Astrocyte (in vitro differentiated cells and primary cell): ENCODE measurements around the gene KNOP1. TPM values are rescaled to one million over a fixed set of nuclear protein-coding genes. Genes with fewer than 3 reads are reported as not detected.

ENCODE experiments used
- DNase-seq: peaks from one replicate; pipeline ENCODE4 v3.0.0-alpha.2; 2010; ENCODE audit warnings: low read depth
- FAIRE-seq: peaks from 2 replicates; lab custom pipeline; 2011; peaks lifted over from hg19 to GRCh38; lab: Jason Lieb, UNC
- H2AFZ ChIP-seq: 2 replicates; pipeline ENCODE4 v1.6.0; 2012; ENCODE audit warnings: low read depth, low read length, inconsistent platforms
- H3K27ac ChIP-seq: 2 replicates; pipeline ENCODE4 v1.5.1; 2011; ENCODE audit warnings: low read depth, low read length, inconsistent platforms
- H3K27me3 ChIP-seq: 2 replicates; pipeline ENCODE4 v1.6.0; 2011; ENCODE audit warnings: low read length, inconsistent platforms; ENCODE audit not compliant: insufficient read depth
- H3K36me3 ChIP-seq: 2 replicates; pipeline ENCODE4 v1.5.1; 2011; ENCODE audit warnings: low read length, inconsistent platforms; ENCODE audit not compliant: insufficient read depth
- H3K4me1 ChIP-seq: 2 replicates; pipeline ENCODE4 v1.5.1; 2011; ENCODE audit warnings: low read length, inconsistent platforms; ENCODE audit not compliant: insufficient read depth
- H3K4me2 ChIP-seq: 2 replicates; pipeline ENCODE4 v1.6.0; 2012; ENCODE audit warnings: low read length, inconsistent platforms
- H3K4me3 ChIP-seq: 2 replicates; pipeline ENCODE4 v1.5.1; 2011; ENCODE audit warnings: low read depth, mild to moderate bottlenecking, low read length, inconsistent platforms; ENCODE audit not compliant: insufficient read depth
- H3K79me2 ChIP-seq: 2 replicates; pipeline ENCODE4 v1.6.0; 2012; ENCODE audit warnings: mild to moderate bottlenecking, low read length, inconsistent platforms; ENCODE audit not compliant: insufficient read depth
- H3K9ac ChIP-seq: 2 replicates; pipeline ENCODE4 v1.6.0; 2012; ENCODE audit warnings: mild to moderate bottlenecking, low read length, inconsistent platforms
- H3K9me3 ChIP-seq: 2 replicates; pipeline ENCODE4 v1.5.1; 2012; ENCODE audit warnings: low read depth, mild to moderate bottlenecking, low read length, inconsistent platforms; ENCODE audit not compliant: insufficient read depth
- H4K20me1 ChIP-seq: 2 replicates; pipeline ENCODE4 v1.6.0; 2012; ENCODE audit warnings: low read length, inconsistent platforms; ENCODE audit not compliant: insufficient read depth
- H3K27ac Mint-ChIP-seq: one replicate; pipeline ENCODE4 v1.8.0; 2021; ENCODE audit warnings: mild to moderate bottlenecking, mixed read lengths; ENCODE audit not compliant: unreplicated experiment
- H3K27me3 Mint-ChIP-seq: one replicate; pipeline ENCODE4 v1.8.0; 2021; ENCODE audit warnings: low read depth, mixed read lengths; ENCODE audit not compliant: unreplicated experiment
- H3K36me3 Mint-ChIP-seq: one replicate; pipeline ENCODE4 v1.8.0; 2021; ENCODE audit warnings: low read depth, mixed read lengths; ENCODE audit not compliant: unreplicated experiment
- H3K4me1 Mint-ChIP-seq: one replicate; pipeline ENCODE4 v1.8.0; 2021; ENCODE audit warnings: low read depth, mixed read lengths; ENCODE audit not compliant: unreplicated experiment
- H3K4me3 Mint-ChIP-seq: one replicate; pipeline ENCODE4 v1.8.0; 2021; ENCODE audit warnings: mild to moderate bottlenecking, moderate library complexity, mixed read lengths; ENCODE audit not compliant: unreplicated experiment
- H3K9me3 Mint-ChIP-seq: one replicate; pipeline ENCODE4 v1.8.0; 2021; ENCODE audit warnings: mild to moderate bottlenecking, mixed read lengths; ENCODE audit not compliant: unreplicated experiment
- CTCF ChIP-seq: IDR thresholded peaks from 2 replicates; pipeline ENCODE4 v1.5.1; 2011; ENCODE audit warnings: low read depth, mild to moderate bottlenecking, inconsistent platforms, low read length, moderate library complexity; ENCODE audit not compliant: insufficient read depth
- EZH2 ChIP-seq: IDR thresholded peaks from 2 replicates; pipeline ENCODE4 v1.6.1; 2012; ENCODE audit warnings: mild to moderate bottlenecking, low read length, inconsistent platforms; ENCODE audit not compliant: insufficient read depth
- total RNA-seq: library from RNA; stranded (reverse); gene quantifications from 2 replicates; pipeline ENCODE4 v1.2.1, GENCODE V29; 2021

Gene KNOP1
- total RNA-seq, 1 donor from 2014 or later = 22.9 TPM

DNA sequence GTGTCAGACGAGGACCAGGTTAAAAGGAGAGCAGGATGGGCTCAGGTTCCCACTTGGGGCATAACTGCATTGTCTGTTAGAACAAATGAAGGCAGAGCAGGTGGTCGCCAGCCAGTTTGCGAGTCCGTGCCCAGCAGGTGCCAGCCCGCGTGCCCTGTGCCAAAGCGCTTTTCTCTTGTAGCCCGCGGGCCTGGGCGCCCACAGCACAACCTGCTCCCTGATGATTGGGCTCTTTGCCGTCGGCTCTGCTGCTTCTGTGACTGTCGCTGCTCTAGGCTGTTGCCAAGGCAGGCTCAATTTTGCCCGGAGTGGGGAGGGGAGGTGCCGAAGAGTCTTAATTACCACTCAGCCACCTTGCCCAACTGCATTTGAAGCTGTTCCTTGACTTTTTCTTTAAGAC, 21.1 kb downstream of the KNOP1 start:
- Histone ChIP-seq H3K27ac (peak overlapping the region; percentile 61), H2AFZ (no peak overlapping the region), H3K27me3 (no peaks in the 10 kb centered on the region), H3K9me3 (no peaks in the 10 kb centered on the region), H3K36me3 (peaks cover 7% of the 10 kb centered on the region), H3K4me3 (no peak overlapping the region), H3K9ac (peak overlapping the region; percentile 66), H3K4me2 (peak overlapping the region; percentile 43), H3K79me2 (peaks cover 7% of the 10 kb centered on the region), H3K4me1 (peaks cover 39% of the 10 kb centered on the region), H4K20me1 (peaks cover 15% of the 10 kb centered on the region)
- no peak for FAIRE-seq
- TF ChIP-seq EZH2 (no peak), CTCF (no peak)
- Mint-ChIP-seq H3K4me1 (peaks cover 28% of the 10 kb centered on the region), H3K36me3 (peaks cover 14% of the 10 kb centered on the region), H3K9me3 (no peaks in the 10 kb centered on the region), H3K4me3 (no peak overlapping the region), H3K27ac (peak overlapping the region; percentile 59), H3K27me3 (no peaks in the 10 kb centered on the region)
- no peak for DNase-seq

- Mint-ChIP-seq H3K36me3 (peaks cover 16% of the 10 kb centered on the region), H3K9me3 (no peaks in the 10 kb centered on the region), H3K27me3 (no peaks in the 10 kb centered on the region), H3K27ac (peak overlapping the region; percentile 59), H3K4me3 (peak overlapping the region; percentile 40), H3K4me1 (peaks cover 28% of the 10 kb centered on the region)
- TF ChIP-seq CTCF = no peak
- TF ChIP-seq EZH2 = no peak
- Histone ChIP-seq H3K9ac (peak overlapping the region; percentile 66), H3K36me3 (peaks cover 9% of the 10 kb centered on the region), H2AFZ (no peak overlapping the region), H3K4me2 (peak overlapping the region; percentile 43), H3K9me3 (no peaks in the 10 kb centered on the region), H3K27ac (peak overlapping the region; percentile 61), H3K4me1 (peaks cover 42% of the 10 kb centered on the region), H3K27me3 (no peaks in the 10 kb centered on the region), H3K79me2 (peaks cover 7% of the 10 kb centered on the region), H4K20me1 (peaks cover 15% of the 10 kb centered on the region), H3K4me3 (no peak overlapping the region)
- FAIRE-seq = no peak
- DNase-seq = peak; percentile 89
Observed at GRCh38 chr16:19696328-19696727, 21.7 kb downstream of the KNOP1 start.

- Mint-ChIP-seq H3K9me3 (no peaks in the 10 kb centered on the region), H3K36me3 (peaks cover 16% of the 10 kb centered on the region), H3K4me1 (peaks cover 15% of the 10 kb centered on the region)
Observed at GRCh38 chr16:19694989-19695388, 23.0 kb downstream of the KNOP1 start.

More at GRCh38 chr16:19694989-19695388, 23.0 kb downstream of the KNOP1 start:
- H3K27me3 Mint-ChIP-seq = no peaks in the 10 kb centered on the region
- H4K20me1 ChIP-seq = peaks cover 17% of the 10 kb centered on the region
- FAIRE-seq = no peak
- no peaks in the 10 kb centered on the region for H3K9me3 ChIP-seq
- no peak overlapping the region for H3K27ac ChIP-seq
- no peak overlapping the region for H3K9ac ChIP-seq
- H3K4me3 ChIP-seq = no peak overlapping the region
- peaks cover 34% of the 10 kb centered on the region for H3K4me1 ChIP-seq
- peaks cover 11% of the 10 kb centered on the region for H3K36me3 ChIP-seq
- H3K4me2 ChIP-seq = no peak overlapping the region
- peaks cover 7% of the 10 kb centered on the region for H3K79me2 ChIP-seq
- H3K27ac Mint-ChIP-seq = no peak overlapping the region
- DNase-seq = no peak
- H3K27me3 ChIP-seq = no peaks in the 10 kb centered on the region
- no peak overlapping the region for H2AFZ ChIP-seq
- TF ChIP-seq EZH2 (no peak), CTCF (no peak)
- no peak overlapping the region for H3K4me3 Mint-ChIP-seq
